Measurements from ENCODE around the gene COX10.

Gene COX10

DNA sequence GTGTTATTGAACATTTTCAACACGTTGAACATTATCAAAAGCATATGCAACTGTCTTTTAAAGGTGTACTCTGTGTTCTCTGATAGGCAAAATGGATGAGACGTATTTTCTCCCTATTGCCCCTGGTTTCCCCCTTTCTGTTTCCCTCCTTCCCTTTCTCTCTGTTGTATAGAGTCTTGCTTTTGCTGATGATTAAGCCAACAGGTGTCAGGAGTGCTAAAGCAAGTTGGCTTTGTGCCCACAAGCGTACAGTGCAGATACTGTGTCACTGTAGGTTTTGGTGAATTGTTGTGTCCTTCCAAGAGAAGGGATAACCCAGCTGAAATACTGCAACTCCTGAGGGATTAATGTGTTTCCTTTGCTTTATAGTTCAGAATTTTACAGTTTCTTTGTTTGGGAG lies 74.4 kb downstream of the COX10 start:
- no peak for DNase-seq (ENCODE audit: low read depth)
- TF ChIP-seq, protein P1, sequence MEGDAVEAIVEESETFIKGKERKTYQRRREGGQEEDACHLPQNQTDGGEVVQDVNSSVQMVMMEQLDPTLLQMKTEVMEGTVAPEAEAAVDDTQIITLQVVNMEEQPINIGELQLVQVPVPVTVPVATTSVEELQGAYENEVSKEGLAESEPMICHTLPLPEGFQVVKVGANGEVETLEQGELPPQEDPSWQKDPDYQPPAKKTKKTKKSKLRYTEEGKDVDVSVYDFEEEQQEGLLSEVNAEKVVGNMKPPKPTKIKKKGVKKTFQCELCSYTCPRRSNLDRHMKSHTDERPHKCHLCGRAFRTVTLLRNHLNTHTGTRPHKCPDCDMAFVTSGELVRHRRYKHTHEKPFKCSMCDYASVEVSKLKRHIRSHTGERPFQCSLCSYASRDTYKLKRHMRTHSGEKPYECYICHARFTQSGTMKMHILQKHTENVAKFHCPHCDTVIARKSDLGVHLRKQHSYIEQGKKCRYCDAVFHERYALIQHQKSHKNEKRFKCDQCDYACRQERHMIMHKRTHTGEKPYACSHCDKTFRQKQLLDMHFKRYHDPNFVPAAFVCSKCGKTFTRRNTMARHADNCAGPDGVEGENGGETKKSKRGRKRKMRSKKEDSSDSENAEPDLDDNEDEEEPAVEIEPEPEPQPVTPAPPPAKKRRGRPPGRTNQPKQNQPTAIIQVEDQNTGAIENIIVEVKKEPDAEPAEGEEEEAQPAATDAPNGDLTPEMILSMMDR (IDR thresholded peaks at IDR 0.05; ENCODE audit: low read depth, low read length, missing control alignments): no peak
- in situ Hi-C loops (cut with HindIII; ENCODE audit: low sequenced_read_pairs): no loop called here
- H3K4me3 ChIP-seq (ENCODE audit: low read depth, low read length): no peak overlapping the region

DNA sequence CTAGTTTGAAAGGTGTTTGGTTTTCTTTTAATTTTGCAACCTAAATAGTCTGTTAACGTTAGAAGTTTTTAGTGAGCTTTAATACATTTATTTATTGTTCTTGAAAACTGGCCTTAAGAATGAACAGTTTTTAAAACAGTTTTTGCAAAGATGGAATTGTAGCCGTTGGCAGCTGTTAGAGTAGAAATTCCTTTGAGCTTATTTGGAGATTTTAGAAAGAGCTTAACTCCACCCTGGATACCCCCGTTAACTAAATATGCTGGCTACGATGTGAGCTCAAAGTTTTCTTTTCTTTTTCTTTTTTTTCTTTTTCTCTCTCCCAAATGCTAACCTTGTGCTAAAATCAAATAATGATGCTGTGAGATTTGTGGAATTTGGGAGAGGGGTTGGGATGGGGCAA lies 75.2 kb downstream of the COX10 start:
- DNase-seq (ENCODE audit: low read depth): no peak
- TF ChIP-seq, protein P1 (IDR thresholded peaks at IDR 0.05; ENCODE audit: low read depth, low read length, missing control alignments): no peak
- in situ Hi-C loops (cut with HindIII; ENCODE audit: low sequenced_read_pairs): no loop called here
- H3K4me3 ChIP-seq (ENCODE audit: low read depth, low read length): no peak overlapping the region

DNA sequence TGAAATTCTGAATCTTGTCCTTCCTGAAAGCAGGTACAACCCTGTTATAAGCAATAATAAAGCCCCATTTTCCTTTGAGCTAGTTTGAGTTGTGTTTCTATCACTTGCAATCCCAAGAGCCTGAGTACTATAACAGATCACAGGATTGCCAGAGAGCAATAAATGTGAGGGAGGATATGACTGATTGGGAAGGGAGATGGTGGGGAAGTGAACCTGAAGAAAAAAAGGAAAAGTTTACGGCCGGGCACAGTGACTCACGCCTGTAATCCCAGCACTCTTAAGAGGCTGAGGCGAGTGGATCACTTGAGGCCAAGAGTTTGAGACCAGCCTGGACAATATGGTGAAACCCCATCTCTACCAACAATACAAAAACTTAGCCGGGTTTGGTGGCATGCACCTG lies 80.4 kb downstream of the COX10 start:
- TF ChIP-seq, protein P1 (IDR thresholded peaks at IDR 0.05; ENCODE audit: low read depth, low read length, missing control alignments): no peak
- no peak overlapping the region for H3K4me3 ChIP-seq (ENCODE audit: low read depth, low read length)
- DNase-seq (ENCODE audit: low read depth): no peak
- in situ Hi-C loops (cut with HindIII; ENCODE audit: low sequenced_read_pairs): no loop called here

DNA sequence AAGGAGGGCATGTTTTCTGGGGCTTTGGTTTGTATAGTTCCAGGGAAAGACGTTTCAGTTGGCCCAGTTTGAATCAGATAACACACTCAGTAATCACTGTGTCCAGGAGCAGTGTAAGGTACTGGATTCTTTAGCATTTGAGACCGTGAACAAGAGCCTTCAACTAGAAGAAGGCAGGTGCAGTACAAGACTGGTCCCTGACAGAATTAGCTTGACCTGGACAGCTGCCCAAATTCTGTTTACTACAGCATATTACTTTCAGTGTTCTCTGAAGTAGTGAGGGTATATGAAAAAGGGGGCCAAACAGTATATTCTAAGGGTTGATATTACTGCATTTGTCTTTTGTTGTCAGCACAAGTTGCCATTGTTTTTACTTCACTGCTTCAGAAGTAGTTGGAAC lies 81.3 kb downstream of the COX10 start:
- DNase-seq (ENCODE audit: low read depth): no peak
- in situ Hi-C loops (cut with HindIII; ENCODE audit: low sequenced_read_pairs): no loop called here
- TF ChIP-seq, protein P1 (IDR thresholded peaks at IDR 0.05; ENCODE audit: low read depth, low read length, missing control alignments): no peak
- H3K4me3 ChIP-seq (ENCODE audit: low read depth, low read length): no peak overlapping the region

DNA sequence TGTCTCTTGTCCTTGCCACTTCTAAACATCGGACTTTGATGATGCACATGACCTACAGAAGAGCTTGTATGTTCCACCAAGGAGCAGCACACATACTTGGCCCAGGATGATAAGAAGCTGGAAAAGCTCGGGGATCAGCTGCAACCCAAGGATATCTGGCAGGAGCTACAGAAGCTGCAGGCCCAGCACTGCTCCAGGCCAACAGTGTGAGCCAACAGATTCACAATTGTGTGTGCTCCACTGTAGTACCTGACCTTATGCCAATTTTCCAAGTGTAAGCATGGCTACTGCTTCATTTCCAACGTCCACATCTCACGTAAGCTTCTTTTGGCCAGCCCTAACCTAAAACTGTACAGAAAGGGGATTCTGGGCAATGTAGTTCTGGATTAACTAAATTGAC lies 83.4 kb downstream of the COX10 start:
- DNase-seq (ENCODE audit: low read depth): no peak
- in situ Hi-C loops (cut with HindIII; ENCODE audit: low sequenced_read_pairs): no loop called here
- H3K4me3 ChIP-seq (ENCODE audit: low read depth, low read length): no peak overlapping the region
- TF ChIP-seq, protein P1 (IDR thresholded peaks at IDR 0.05; ENCODE audit: low read depth, low read length, missing control alignments): no peak

DNA sequence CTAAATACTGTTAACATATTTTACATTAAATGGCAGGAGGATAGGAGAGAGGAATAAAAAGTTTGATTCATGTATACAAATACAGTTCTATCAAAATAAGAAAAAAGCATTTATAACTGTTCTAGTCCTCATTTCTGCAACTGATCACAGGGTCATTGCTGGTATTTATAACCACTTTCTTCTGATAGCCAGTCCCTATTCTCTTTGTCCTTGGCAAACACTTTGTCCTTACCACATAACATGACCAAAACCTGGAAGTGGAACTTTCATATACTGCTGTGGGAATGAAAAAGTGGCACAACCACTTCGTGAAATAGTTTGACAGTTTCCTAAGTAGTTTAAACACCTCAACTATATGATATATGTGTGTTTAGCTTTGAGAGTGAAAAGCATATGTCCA lies 84.1 kb downstream of the COX10 start:
- in situ Hi-C loops (cut with HindIII; ENCODE audit: low sequenced_read_pairs): no loop called here
- DNase-seq (ENCODE audit: low read depth): no peak
- TF ChIP-seq, protein P1 (IDR thresholded peaks at IDR 0.05; ENCODE audit: low read depth, low read length, missing control alignments): no peak
- H3K4me3 ChIP-seq (ENCODE audit: low read depth, low read length): no peak overlapping the region

DNA sequence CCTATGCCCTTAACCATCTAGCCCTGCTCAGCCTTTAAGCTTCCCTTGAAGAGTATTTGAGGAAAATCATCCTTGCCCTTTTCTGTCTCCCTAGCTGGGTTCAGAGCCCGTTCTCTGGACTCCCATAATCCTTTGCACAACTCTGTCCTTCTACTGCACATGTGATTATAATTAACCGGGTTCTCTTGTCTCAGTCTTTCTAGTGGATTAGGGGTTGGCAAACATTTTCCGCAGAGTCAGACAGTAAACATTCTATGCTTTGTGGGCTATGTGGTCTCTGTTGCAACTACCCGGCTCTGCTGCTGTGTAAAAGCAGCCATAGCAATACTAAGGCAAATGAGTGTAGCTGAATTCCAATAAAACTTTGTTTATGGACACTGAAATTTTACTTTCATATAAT lies 87.4 kb downstream of the COX10 start:
- in situ Hi-C loops (cut with HindIII; ENCODE audit: low sequenced_read_pairs): no loop called here
- no peak overlapping the region for H3K4me3 ChIP-seq (ENCODE audit: low read depth, low read length)
- TF ChIP-seq, protein P1 (IDR thresholded peaks at IDR 0.05; ENCODE audit: low read depth, low read length, missing control alignments): no peak
- DNase-seq (ENCODE audit: low read depth): no peak

Measured in astrocyte of the cerebellum (primary cell).